GM23248 (cell line): ENCODE data around the gene AP3B1. TPM values are rescaled to one million over a fixed set of nuclear protein-coding genes. Genes with fewer than 3 reads are reported as not detected.

ENCODE experiments used
- DNase-seq: peaks from one replicate; pipeline ENCODE4 v3.0.0-alpha.2; 2015
- H2AFZ ChIP-seq: fragments of 200-600 bp; sonication (generic); 2 replicates; pipeline ENCODE4 v1.6.1; 2016; ENCODE audit warnings: antibody characterized with exemption
- H3F3A ChIP-seq: fragments of 200-600 bp; sonication (generic); 2 replicates; pipeline ENCODE4 v1.6.1; 2016; ENCODE audit warnings: mild to moderate bottlenecking, antibody characterized with exemption, mixed run types; ENCODE audit not compliant: insufficient read depth
- H3K27ac ChIP-seq: fragments of 200-600 bp; sonication (generic); 2 replicates; pipeline ENCODE4 v1.5.1; 2016; ENCODE audit warnings: mild to moderate bottlenecking
- H3K27me3 ChIP-seq: fragments of 200-600 bp; sonication (generic); replicated peaks from 2 replicates; pipeline ENCODE4 v1.6.1; 2016; ENCODE audit warnings: mild to moderate bottlenecking; ENCODE audit not compliant: insufficient read depth
- H3K36me3 ChIP-seq: fragments of 200-600 bp; sonication (generic); 2 replicates; pipeline ENCODE4 v1.6.1; 2016; ENCODE audit warnings: low read depth, mild to moderate bottlenecking
- H3K4me1 ChIP-seq: fragments of 200-600 bp; sonication (generic); 2 replicates; pipeline ENCODE4 v1.6.1; 2016; ENCODE audit warnings: mild to moderate bottlenecking; ENCODE audit not compliant: insufficient read depth
- H3K4me2 ChIP-seq: fragments of 200-600 bp; sonication (generic); one replicate; pipeline ENCODE4 v1.6.1; 2016; ENCODE audit warnings: mild to moderate bottlenecking; ENCODE audit not compliant: unreplicated experiment
- H3K4me3 ChIP-seq: fragments of 200-600 bp; sonication (generic); 2 replicates; pipeline ENCODE4 v1.5.1; 2016; ENCODE audit warnings: mild to moderate bottlenecking
- H3K79me2 ChIP-seq: fragments of 200-600 bp; sonication (generic); 2 replicates; pipeline ENCODE4 v1.6.1; 2016; ENCODE audit warnings: mild to moderate bottlenecking; ENCODE audit not compliant: insufficient read depth
- H3K9ac ChIP-seq: fragments of 200-600 bp; sonication (generic); 2 replicates; pipeline ENCODE4 v1.6.1; 2016; ENCODE audit warnings: mild to moderate bottlenecking
- H3K9me2 ChIP-seq: fragments of 200-600 bp; sonication (generic); 2 replicates; pipeline ENCODE4 v1.6.1; 2016; ENCODE audit warnings: mixed run types, mild to moderate bottlenecking, moderate library complexity; ENCODE audit not compliant: insufficient read depth
- H3K9me3 ChIP-seq: fragments of 200-600 bp; sonication (generic); one replicate; pipeline ENCODE4 v1.6.1; 2017; ENCODE audit warnings: low read depth
- H4K20me1 ChIP-seq: fragments of 200-600 bp; sonication (generic); 2 replicates; pipeline ENCODE4 v1.6.0; 2016; ENCODE audit not compliant: insufficient read depth
- EZH2 ChIP-seq: fragments of 200-600 bp; sonication (generic); IDR thresholded peaks from 2 replicates; pipeline ENCODE4 v1.6.1; 2018; ENCODE audit warnings: antibody characterized with exemption, mild to moderate bottlenecking; ENCODE audit not compliant: insufficient read depth, poor library complexity, severe bottlenecking
- EZH2phosphoT487 ChIP-seq: fragments of 200-600 bp; sonication (generic); IDR thresholded peaks from 2 replicates; pipeline ENCODE4 v1.6.1; 2018; ENCODE audit warnings: antibody characterized with exemption, moderate library complexity, mild to moderate bottlenecking, low read depth; ENCODE audit not compliant: insufficient read depth
- WGBS, 2 experiments: methylation state at CpG; one replicate each; pipeline ENCODE4 v1.1.6; 2015 to 2017; ENCODE audit warnings: low lambda C conversion rate in 2 of 2, low coverage in 1 of 2; ENCODE audit errors: missing lambda C conversion rate in 2 of 2; 5-methylcytosine and 5-hydroxymethylcytosine counted together
- in situ Hi-C: fragments of 300-500 bp; cut with MboI; formaldehyde crosslinking; loops from 2 replicates; pipeline ENCODE4 v1.15.0; 2020
- polyA plus RNA-seq: library from polyadenylated mRNA; unstranded; fragments of >200 nt; fragmentation: Nextera tagmentation; extraction: Ambion mirVana; gene quantifications from 2 replicates; pipeline ENCODE4 v1.2.1, GENCODE V29; 2016
- total RNA-seq: library from RNA; depleted of rRNA; stranded (reverse); fragments of >200 nt; shearing (Covaris generic); gene quantifications from 2 replicates; pipeline ENCODE4 v1.2.3, GENCODE V29; 2014

AP3B1 gene
- total and polyA plus RNA-seq, 2 experiments from 2014 or later, result 40.3 to 49.7 TPM

- no peaks in the 10 kb centered on the region for H3K9me3 ChIP-seq
- no peaks in the 10 kb centered on the region for H4K20me1 ChIP-seq
- no peak for DNase-seq
- H3K27ac ChIP-seq, result no peak overlapping the region
- peaks cover 30% of the 10 kb centered on the region for H3K36me3 ChIP-seq
- no peak for TF ChIP-seq EZH2phosphoT487
- no peak for TF ChIP-seq EZH2
- H3K27me3 ChIP-seq, result no peaks in the 10 kb centered on the region
- H3K79me2 ChIP-seq, result no peaks in the 10 kb centered on the region
- no peaks in the 10 kb centered on the region for H3K9me2 ChIP-seq
- H2AFZ ChIP-seq, result no peak overlapping the region
- no peaks in the 10 kb centered on the region for H3F3A ChIP-seq
- WGBS, 2 experiments, result 88 to 98% methylated on average over 3 of the region's 3 CpGs
- H3K4me3 ChIP-seq, result no peak overlapping the region
- no peak overlapping the region for H3K4me2 ChIP-seq
- no peaks in the 10 kb centered on the region for H3K4me1 ChIP-seq
- in situ Hi-C loops, result no loop called here
- no peak overlapping the region for H3K9ac ChIP-seq
Measured at GRCh38 chr5:78151594-78152271, 142.8 kb downstream of the AP3B1 start.

DNA sequence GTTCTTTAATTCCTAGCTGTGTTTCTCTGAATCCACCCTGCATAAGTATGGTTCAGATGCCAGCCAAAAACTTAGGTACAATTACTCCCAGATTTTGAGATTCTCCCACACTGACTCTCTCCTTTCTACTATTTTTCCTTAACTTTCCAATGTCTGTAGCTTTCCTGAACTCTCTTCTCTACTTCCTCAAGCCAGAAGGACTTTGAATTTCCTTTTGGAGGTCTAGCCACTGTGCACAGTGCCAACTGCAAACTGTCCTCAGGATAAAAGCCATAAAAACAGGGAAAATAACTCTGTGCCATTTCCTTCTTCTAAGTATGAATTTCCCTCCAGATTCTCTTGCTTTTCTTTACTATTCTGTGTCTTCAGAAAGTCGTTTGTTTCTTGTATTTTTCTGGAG lies 157.2 kb downstream of the AP3B1 start:
- in situ Hi-C loops, result no loop called here

GRCh38 chr5:78133423-78133822 lies 161.1 kb downstream of the AP3B1 start:
- TF ChIP-seq EZH2 (no peak), EZH2phosphoT487 (no peak)
- H4K20me1 ChIP-seq, result no peaks in the 10 kb centered on the region
- H3K4me1 ChIP-seq, result no peaks in the 10 kb centered on the region
- H2AFZ ChIP-seq, result no peak overlapping the region
- no peak for DNase-seq
- no peaks in the 10 kb centered on the region for H3K27me3 ChIP-seq
- H3K36me3 ChIP-seq, result peaks cover 1% of the 10 kb centered on the region
- H3K9me3 ChIP-seq, result no peaks in the 10 kb centered on the region
- no peak overlapping the region for H3K4me2 ChIP-seq
- no peak overlapping the region for H3K27ac ChIP-seq
- H3K9me2 ChIP-seq, result no peaks in the 10 kb centered on the region
- no peaks in the 10 kb centered on the region for H3F3A ChIP-seq
- 100% methylated on average over 1 of the region's 1 CpG for WGBS, 2 experiments
- no peak overlapping the region for H3K9ac ChIP-seq
- no peak overlapping the region for H3K4me3 ChIP-seq
- in situ Hi-C loops, result no loop called here
- H3K79me2 ChIP-seq, result no peaks in the 10 kb centered on the region

More for the DNA sequence above, 157.2 kb downstream of the AP3B1 start:
- H3K27me3 ChIP-seq, result no peaks in the 10 kb centered on the region
- no peaks in the 10 kb centered on the region for H3K4me1 ChIP-seq
- H3K9me2 ChIP-seq, result no peaks in the 10 kb centered on the region
- WGBS, 2 experiments, result 93 to 95% methylated on average over 1 of the region's 1 CpG
- H3K79me2 ChIP-seq, result no peaks in the 10 kb centered on the region
- H3K9me3 ChIP-seq, result no peaks in the 10 kb centered on the region
- no peak overlapping the region for H3K9ac ChIP-seq
- no peaks in the 10 kb centered on the region for H4K20me1 ChIP-seq
- TF ChIP-seq EZH2 (no peak), EZH2phosphoT487 (no peak)
- H2AFZ ChIP-seq, result no peak overlapping the region
- no peak overlapping the region for H3K27ac ChIP-seq
- no peak for DNase-seq
- no peak overlapping the region for H3K4me2 ChIP-seq
- H3K4me3 ChIP-seq, result no peak overlapping the region
- H3F3A ChIP-seq, result no peaks in the 10 kb centered on the region
- peaks cover 6% of the 10 kb centered on the region; the same call in 1 of the 2 replicates for H3K36me3 ChIP-seq

DNA sequence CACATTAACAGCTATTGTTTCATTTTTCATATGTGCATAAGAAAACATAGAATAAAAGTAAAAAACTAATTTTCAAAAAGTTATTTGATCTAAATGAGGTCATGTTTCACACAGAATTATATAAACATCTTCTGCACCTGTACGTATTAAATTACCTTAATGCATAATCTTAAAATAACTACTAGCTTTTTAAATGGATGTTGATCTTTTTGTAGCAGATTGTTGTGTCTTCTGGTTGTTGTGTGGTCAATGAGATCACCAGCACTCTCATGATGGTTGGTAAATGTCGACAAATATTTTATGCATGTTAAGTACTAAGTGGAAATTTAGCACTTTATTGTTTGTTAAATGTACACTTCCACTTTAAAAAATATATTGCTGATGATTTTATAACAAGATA lies 162.0 kb downstream of the AP3B1 start:
- DNase-seq, result no peak
- Histone ChIP-seq H3K9ac (no peak overlapping the region), H3K9me3 (no peaks in the 10 kb centered on the region), H3K4me3 (no peak overlapping the region), H3K27me3 (no peaks in the 10 kb centered on the region), H3K4me1 (no peaks in the 10 kb centered on the region), H4K20me1 (no peaks in the 10 kb centered on the region), H3K4me2 (no peak overlapping the region), H3K9me2 (no peaks in the 10 kb centered on the region), H3K79me2 (no peaks in the 10 kb centered on the region), H2AFZ (no peak overlapping the region), H3K27ac (no peak overlapping the region), H3F3A (no peaks in the 10 kb centered on the region), H3K36me3 (peaks cover 9% of the 10 kb centered on the region)
- WGBS, 2 experiments, result 98 to 99% methylated on average over 2 of the region's 2 CpGs
- TF ChIP-seq EZH2phosphoT487, result no peak
- TF ChIP-seq EZH2, result no peak
- in situ Hi-C loops, result no loop called here
